ENCODE measurements around the gene IL10RB. TPM values are rescaled to one million over a fixed set of nuclear protein-coding genes. Genes with fewer than 3 reads are reported as not detected.

IL10RB gene
- total RNA-seq, 6 experiments from 2014 or later = 10.5 to 24.2 (median 20.3) TPM

- Histone ChIP-seq H3K4me3 (no peak overlapping the region), H3K36me3 (peaks cover 0 to 13% (median 5%) of the 10 kb centered on the region in 4 donors), H3K27me3 (no peaks in the 10 kb centered on the region), H3K4me1 (peaks cover 0 to 42% (median 16%) of the 10 kb centered on the region in 4 donors), H3K27ac (peak overlapping the region; percentile 14 to 84 (median 61)), H3K9me3 (no peaks in the 10 kb centered on the region)
- peak; percentile 50 to 65 (median 56) for ATAC-seq
- DNase-seq = peak in 1 of 3 donors; percentile 79
- intact Hi-C loops (cut with DNase I) = no loop called here
- TF ChIP-seq POLR2A (IDR thresholded peaks at IDR 0.05) (no peak), CTCF (IDR thresholded peaks at IDR 0.05) (no peak)
- 22% methylated on average over 15 of the region's 15 CpGs for WGBS (ENCODE audit: insufficient coverage, low coverage, low lambda C conversion rate, missing lambda C conversion rate)
Observed at GRCh38 chr21:33286600-33287456, 20.7 kb downstream of the IL10RB start.

- WGBS (ENCODE audit: insufficient coverage, low coverage, low lambda C conversion rate, missing lambda C conversion rate) = 73% methylated on average over 4 of the region's 11 CpGs
- Histone ChIP-seq H3K27ac (peak overlapping the region in 1 of 3 donors; percentile 36), H3K9me3 (no peaks in the 10 kb centered on the region), H3K36me3 (peaks cover 0 to 24% (median 0%) of the 10 kb centered on the region in 4 donors), H3K27me3 (no peaks in the 10 kb centered on the region), H3K4me3 (no peak overlapping the region), H3K4me1 (peaks cover 0 to 42% (median 16%) of the 10 kb centered on the region in 4 donors)
- ATAC-seq (no peak), DNase-seq (no peak)
- intact Hi-C loops (cut with DNase I) = no loop called here
- TF ChIP-seq CTCF (IDR thresholded peaks at IDR 0.05) (no peak), POLR2A (IDR thresholded peaks at IDR 0.05) (no peak)
Observed at GRCh38 chr21:33289199-33289819, 23.1 kb downstream of the IL10RB start.

- Histone ChIP-seq H3K4me1 (peaks cover 0 to 38% (median 16%) of the 10 kb centered on the region in 4 donors), H3K27me3 (no peaks in the 10 kb centered on the region), H3K36me3 (peaks cover 0 to 20% (median 0%) of the 10 kb centered on the region in 4 donors), H3K27ac (peak overlapping the region in 1 of 3 donors; percentile 36), H3K4me3 (no peak overlapping the region), H3K9me3 (no peaks in the 10 kb centered on the region)
- intact Hi-C loops (cut with DNase I) = no loop called here
- WGBS (ENCODE audit: insufficient coverage, low coverage, low lambda C conversion rate, missing lambda C conversion rate) = 51% methylated on average over 6 of the region's 11 CpGs
- TF ChIP-seq CTCF (IDR thresholded peaks at IDR 0.05) (peak in 1 of 4 donors; percentile 9), POLR2A (IDR thresholded peaks at IDR 0.05) (no peak)
- DNase-seq = peak; percentile 89 to 97 (median 95)
- ATAC-seq = peak; percentile 58 to 76 (median 73)
Observed at GRCh38 chr21:33290441-33290840, 24.3 kb downstream of the IL10RB start.

- no peak for DNase-seq
- TF ChIP-seq CTCF (IDR thresholded peaks at IDR 0.05) = no peak
- TF ChIP-seq POLR2A (IDR thresholded peaks at IDR 0.05) = no peak
- no peak overlapping the region for H3K4me3 ChIP-seq
- no peak overlapping the region for H3K27ac ChIP-seq
- peaks cover 0 to 25% (median 3%) of the 10 kb centered on the region in 4 donors for H3K36me3 ChIP-seq
- H3K9me3 ChIP-seq = no peaks in the 10 kb centered on the region
- no peaks in the 10 kb centered on the region for H3K27me3 ChIP-seq
- intact Hi-C loops (cut with DNase I) = no loop called here
- peak in 1 of 4 donors; percentile 3 for ATAC-seq
- WGBS (ENCODE audit: insufficient coverage, low coverage, low lambda C conversion rate, missing lambda C conversion rate) = 93% methylated on average over 3 of the region's 9 CpGs
- peaks cover 0 to 26% (median 11%) of the 10 kb centered on the region in 4 donors for H3K4me1 ChIP-seq
Observed at GRCh38 chr21:33291686-33292085, 25.5 kb downstream of the IL10RB start.

All from right lobe of liver (tissue), 6 donors.